Stimulated activated CD4-positive, alpha-beta T cell treated with anti-CD3 and anti-CD28 coated beads, Interleukin-2, amount 100 ng/mL, for 24 hours (primary cell): ENCODE results near the gene DECR2.

Experiments used
- DNase-seq, 2 donors: peaks; one replicate each; pipeline ENCODE4 v3.0.0-alpha.2; 2020

Gene DECR2

DNA sequence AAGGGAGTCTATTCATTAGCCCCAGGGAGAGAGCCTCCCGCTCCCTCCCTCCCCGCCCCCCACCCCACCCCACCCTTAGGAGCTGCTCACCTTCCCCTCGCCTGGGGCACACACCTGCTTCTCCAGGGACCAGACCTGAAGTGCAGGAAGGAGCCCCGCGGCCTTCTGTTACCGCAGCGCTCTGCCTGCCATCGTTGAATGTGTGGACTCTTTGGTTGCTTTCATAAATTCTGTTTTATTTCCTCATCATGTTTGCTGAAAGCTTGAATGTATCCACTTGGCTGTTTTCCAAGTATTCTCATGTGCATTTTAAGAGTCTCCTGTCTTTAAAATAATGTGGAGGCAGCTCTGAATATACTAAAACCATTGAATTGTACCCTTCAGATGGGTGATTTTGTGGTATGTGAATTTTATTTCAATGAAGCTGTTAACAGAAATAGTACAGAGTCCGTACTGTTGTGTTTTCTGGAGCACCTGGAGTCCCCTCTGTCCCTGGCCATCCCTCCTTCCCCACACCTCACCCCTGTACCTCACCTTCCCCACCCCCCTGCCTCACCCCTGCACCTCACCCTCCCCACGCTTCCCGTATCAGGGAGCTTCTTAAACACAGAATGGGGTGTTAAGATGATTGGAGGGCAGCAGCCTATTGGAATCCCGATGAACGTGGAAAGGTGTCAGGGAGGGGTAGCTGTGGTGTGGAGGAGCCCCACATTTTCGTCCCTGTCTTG, 49.3 kb downstream of the DECR2 start:
- DNase-seq, result no peak

DNA sequence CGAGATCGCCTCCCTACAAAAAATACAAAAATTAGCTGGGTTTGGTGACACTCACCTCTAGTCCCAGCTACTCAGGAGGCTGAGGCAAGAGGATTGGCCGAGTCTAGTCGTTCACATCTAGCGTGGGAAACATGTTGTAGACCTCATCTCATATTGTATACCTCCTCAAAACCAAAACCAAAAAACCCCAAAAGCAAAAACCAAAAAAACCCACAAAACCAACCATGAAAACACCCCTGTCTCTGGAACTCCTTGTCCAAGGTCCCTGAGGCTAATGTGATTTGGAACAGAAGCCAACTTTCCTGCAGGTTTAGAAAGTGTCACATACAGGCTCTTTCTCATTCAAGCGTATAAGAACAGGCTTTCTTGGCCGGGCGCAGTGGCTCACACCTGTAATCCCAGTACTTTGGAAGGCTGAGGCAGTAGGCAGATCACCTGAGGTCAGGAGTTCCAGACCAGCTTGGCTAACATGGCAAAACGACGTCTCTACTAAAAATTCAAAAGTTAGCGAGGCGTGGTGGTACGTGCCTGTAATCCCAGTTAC, 52.8 kb downstream of the DECR2 start:
- DNase-seq, result no peak

DNA sequence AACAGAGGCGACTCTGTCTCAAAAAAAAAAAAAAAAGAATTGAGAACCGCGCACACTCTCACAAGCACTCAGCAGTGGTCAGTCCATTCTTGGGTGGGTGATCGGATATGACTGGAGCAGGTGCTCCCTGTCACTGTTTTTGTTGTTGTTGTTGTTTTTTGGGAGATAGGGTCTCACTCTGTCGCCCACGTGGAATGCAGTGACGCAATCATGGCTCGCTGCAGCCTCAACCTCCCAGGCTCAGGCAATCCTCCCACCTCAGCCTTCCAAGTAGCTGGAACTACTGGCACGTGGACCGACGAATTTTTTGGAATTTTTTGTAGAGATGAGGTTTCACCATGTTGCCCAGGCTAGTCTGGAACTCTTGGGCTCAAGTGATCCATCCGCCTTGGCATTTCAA, 53.8 kb downstream of the DECR2 start:
- DNase-seq, result no peak

DNA sequence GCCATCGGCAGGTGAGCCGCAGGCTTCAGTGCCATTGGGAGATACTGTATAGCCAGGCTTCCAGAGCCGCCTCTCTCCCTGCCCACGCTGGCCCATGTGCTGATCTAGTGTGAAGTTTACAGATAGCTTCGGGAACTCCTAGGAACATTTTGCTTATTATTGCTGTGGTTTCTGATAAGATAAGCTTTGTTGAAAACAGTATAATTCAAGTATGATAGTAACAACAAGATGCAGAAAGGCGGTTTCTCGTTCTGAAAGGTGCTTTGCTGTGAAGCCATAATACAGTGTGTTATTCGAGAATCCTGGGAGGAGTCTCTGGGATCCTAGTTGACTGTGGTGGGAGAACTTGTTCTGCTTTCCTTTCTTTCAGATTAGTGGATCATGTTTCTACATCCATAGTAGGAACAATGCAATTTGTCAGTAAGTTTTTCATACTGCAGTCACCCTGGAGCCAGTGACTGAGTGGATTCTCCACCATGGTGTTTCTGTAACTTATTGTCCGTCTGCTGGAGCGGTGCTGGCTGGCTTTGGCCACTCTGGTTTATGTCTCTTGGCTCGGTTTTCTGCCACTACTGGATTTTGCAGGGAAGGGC, 55.3 kb downstream of the DECR2 start:
- DNase-seq, result no peak

DNA sequence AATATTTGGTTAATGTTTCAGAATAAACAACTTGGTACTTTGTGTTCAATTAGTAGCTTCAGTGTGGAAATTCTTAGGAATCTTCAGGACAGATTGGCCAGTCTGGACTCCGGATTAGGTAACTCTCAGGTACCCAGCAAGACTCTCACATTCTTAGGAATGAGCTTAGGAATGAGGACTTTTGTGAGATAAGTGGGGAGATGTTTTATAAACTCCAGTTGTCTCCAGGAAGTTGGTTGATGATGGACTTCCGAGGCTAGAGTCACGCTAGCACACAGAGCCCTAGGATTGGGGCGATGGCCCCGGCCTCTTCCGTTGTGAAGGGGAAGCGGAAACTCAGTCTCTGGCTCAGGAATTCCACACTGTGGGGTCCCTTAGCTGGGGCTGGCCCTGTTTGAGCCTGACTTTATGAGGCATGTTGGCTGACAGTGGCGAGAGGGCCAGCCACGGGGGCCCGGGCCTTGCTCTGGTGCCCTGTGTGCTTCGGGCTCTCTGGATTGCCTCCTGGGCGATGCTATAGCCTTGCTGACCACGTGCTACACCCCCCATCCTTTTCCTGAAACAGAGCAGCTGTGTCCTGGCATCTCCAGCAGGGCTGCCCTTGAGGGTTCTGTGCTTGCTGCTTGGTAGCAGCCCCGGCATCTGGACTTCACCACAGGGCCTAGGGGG, 56.2 kb downstream of the DECR2 start:
- no peak for DNase-seq

DNA sequence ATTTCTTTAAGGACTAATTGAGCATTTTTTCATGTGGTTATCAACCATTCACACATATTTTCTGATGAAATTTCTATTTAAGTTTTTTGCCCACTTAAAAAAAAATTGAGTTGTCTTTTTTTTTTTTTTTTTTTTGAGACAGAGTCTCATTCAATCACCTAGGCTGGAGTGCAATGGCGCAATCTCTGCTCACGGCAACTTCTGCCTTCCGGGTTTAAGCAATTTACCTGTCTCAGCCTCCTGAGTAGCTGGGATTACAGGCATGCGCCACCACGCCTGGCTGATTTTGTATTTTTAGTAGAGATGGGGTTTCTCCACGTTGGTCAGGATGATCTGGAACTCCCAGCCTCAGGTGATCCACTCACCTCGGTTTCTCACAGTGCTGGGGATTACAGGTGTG, 58.1 kb downstream of the DECR2 start:
- no peak for DNase-seq

DNA sequence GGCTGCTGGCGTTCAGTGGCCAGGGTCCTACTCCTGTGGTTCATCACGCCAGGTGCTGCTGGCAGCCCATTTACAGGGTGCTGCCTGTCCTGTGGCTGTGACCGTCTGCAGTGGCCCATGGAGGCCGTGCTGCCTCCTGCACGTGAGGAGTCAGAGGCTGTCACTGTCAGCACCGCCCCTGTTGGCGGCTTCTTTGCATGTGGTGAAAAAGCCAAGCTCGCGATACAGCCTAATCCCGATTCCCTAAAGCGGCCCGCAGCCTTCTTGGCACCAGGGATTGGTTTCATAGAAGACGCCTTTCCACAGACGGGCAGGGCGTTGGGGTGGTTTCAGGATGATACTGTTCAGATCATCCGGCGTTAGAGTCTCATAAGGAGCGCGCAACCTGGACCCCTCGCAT, 59.1 kb downstream of the DECR2 start:
- no peak for DNase-seq
